Measurements from ENCODE around the gene FERMT1. TPM values are rescaled to one million over a fixed set of nuclear protein-coding genes. Genes with fewer than 3 reads are reported as not detected.
A peak's percentile ranks its signal among the peaks of the same experiment; 100 is the strongest.

Gene FERMT1
- total and polyA plus RNA-seq, 2 of the 13 experiments (the other 11 are each of a cell fraction or from before 2014, with no cell fraction given): 15.8 to 29.5 TPM

DNA sequence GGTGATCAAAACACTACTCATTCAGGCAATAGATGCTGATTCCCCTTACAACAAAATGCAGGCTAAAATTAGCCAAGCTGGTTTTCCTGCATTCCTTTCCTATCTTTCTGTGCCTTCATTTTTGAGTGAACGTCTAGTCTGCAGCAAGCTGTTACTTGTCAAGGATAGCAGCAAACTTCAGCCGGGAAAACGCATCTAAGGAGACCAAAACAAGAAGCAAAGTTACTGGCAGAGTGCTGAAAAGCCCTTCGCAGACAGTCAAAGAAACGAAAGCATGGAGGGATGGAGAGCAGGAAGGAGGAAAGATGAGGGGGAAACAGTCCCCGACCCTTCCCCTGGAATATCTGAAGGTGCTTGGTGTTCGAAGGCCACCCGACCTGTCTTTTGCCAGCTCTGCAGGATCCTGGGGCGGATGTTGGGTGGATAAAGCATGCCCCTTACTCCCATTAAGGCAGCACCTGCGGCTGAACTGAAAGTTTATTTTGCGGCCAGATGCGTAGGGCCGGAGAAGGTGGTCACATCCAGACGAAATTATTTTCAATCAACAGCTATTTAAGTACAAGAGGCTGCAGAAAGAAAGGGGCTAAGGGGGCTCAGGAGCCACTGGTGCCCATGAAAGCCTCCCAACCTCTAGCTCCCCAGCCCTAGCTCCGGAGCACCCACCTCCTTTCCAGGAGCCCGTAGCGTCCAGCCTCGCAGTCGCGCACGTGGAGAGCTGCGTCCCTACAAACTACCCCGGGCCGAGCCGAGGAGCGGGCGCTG lies 538 bp downstream of the FERMT1 start (continued):
- TF ChIP-seq, protein P1, sequence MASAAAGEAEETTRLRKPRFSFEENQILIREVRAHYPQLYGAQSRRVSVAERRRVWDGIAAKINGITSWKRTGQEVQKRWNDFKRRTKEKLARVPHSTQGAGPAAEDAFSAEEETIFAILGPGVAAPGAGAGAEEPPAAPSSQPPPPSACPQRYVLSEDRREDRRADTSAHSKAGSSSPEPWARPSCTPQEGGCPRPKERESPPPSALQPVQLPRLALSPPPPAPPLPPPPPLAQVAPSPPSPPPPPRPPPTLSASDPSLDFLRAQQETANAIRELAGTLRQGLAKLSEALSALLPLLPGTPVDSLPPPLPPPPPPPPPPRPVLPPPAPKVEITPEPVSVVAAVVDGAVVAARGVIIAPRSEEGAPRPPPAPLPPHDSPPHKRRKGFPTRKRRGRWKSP (CRISPR knock-in tag; IDR thresholded peaks at IDR 0.05): no peak; the same call in 1 of the 2 replicates
- TF ChIP-seq TMF1 (CRISPR knock-in tag; IDR thresholded peaks at IDR 0.05; ENCODE audit: low read depth): no peak
- no peak for TF ChIP-seq ATAD3A (CRISPR knock-in tag; IDR thresholded peaks at IDR 0.05)
- TF ChIP-seq, protein P2, sequence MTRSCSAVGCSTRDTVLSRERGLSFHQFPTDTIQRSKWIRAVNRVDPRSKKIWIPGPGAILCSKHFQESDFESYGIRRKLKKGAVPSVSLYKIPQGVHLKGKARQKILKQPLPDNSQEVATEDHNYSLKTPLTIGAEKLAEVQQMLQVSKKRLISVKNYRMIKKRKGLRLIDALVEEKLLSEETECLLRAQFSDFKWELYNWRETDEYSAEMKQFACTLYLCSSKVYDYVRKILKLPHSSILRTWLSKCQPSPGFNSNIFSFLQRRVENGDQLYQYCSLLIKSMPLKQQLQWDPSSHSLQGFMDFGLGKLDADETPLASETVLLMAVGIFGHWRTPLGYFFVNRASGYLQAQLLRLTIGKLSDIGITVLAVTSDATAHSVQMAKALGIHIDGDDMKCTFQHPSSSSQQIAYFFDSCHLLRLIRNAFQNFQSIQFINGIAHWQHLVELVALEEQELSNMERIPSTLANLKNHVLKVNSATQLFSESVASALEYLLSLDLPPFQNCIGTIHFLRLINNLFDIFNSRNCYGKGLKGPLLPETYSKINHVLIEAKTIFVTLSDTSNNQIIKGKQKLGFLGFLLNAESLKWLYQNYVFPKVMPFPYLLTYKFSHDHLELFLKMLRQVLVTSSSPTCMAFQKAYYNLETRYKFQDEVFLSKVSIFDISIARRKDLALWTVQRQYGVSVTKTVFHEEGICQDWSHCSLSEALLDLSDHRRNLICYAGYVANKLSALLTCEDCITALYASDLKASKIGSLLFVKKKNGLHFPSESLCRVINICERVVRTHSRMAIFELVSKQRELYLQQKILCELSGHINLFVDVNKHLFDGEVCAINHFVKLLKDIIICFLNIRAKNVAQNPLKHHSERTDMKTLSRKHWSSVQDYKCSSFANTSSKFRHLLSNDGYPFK (CRISPR knock-in tag; IDR thresholded peaks at IDR 0.05; ENCODE audit: borderline replicate concordance): 0 out of 2 replicates have a peak, but pooled peaks have one; percentile 11
- TF ChIP-seq, protein P3, sequence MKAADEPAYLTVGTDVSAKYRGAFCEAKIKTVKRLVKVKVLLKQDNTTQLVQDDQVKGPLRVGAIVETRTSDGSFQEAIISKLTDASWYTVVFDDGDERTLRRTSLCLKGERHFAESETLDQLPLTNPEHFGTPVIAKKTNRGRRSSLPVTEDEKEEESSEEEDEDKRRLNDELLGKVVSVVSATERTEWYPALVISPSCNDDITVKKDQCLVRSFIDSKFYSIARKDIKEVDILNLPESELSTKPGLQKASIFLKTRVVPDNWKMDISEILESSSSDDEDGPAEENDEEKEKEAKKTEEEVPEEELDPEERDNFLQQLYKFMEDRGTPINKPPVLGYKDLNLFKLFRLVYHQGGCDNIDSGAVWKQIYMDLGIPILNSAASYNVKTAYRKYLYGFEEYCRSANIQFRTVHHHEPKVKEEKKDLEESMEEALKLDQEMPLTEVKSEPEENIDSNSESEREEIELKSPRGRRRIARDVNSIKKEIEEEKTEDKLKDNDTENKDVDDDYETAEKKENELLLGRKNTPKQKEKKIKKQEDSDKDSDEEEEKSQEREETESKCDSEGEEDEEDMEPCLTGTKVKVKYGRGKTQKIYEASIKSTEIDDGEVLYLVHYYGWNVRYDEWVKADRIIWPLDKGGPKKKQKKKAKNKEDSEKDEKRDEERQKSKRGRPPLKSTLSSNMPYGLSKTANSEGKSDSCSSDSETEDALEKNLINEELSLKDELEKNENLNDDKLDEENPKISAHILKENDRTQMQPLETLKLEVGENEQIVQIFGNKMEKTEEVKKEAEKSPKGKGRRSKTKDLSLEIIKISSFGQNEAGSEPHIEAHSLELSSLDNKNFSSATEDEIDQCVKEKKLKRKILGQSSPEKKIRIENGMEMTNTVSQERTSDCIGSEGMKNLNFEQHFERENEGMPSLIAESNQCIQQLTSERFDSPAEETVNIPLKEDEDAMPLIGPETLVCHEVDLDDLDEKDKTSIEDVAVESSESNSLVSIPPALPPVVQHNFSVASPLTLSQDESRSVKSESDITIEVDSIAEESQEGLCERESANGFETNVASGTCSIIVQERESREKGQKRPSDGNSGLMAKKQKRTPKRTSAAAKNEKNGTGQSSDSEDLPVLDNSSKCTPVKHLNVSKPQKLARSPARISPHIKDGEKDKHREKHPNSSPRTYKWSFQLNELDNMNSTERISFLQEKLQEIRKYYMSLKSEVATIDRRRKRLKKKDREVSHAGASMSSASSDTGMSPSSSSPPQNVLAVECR (CRISPR knock-in tag; IDR thresholded peaks at IDR 0.05; ENCODE audit: borderline replicate concordance): no peak
- peak; percentile 14; the same call in 1 of the 2 replicates for TF ChIP-seq ZNF891 (CRISPR knock-in tag; IDR thresholded peaks at IDR 0.05)
- TF ChIP-seq SNAPC4 (CRISPR knock-in tag; IDR thresholded peaks at IDR 0.05): no peak
- TF ChIP-seq SMAD3 (CRISPR knock-in tag; IDR thresholded peaks at IDR 0.05): peak; percentile 65; the same call in 1 of the 2 replicates
- TF ChIP-seq FOXM1 (CRISPR knock-in tag; IDR thresholded peaks at IDR 0.05): no peak; the same call in 1 of the 2 replicates
- TF ChIP-seq BHLHE40 (IDR thresholded peaks at IDR 0.05; ENCODE audit: low read length): no peak
- TF ChIP-seq GATAD1 (CRISPR knock-in tag; IDR thresholded peaks at IDR 0.05): no peak
- peak; percentile 97; the same call in 1 of the 2 replicates for TF ChIP-seq KLF12 (CRISPR knock-in tag; IDR thresholded peaks at IDR 0.05; ENCODE audit: borderline replicate concordance)
- TF ChIP-seq RXRA (CRISPR knock-in tag; IDR thresholded peaks at IDR 0.05): no peak; the same call in 1 of the 2 replicates
